Vagina (tissue), 2 donors: Measurements from ENCODE around the gene YEATS4. TPM values are rescaled to one million over a fixed set of nuclear protein-coding genes. Genes with fewer than 3 reads are reported as not detected.

Experiments used
- DNase-seq, 2 donors: peaks; one replicate each; pipeline ENCODE4 v3.0.0-alpha.2; 2017; ENCODE audit errors: extremely low spot score in 2 of 2
- H3K27ac ChIP-seq: fragments of 200-600 bp; sonication (generic); one replicate; pipeline ENCODE4 v1.5.1; 2019
- H3K27me3 ChIP-seq: fragments of 200-600 bp; sonication (generic); one replicate; pipeline ENCODE4 v1.5.1; 2019
- H3K36me3 ChIP-seq, 2 donors: fragments of 200-600 bp; sonication (generic); one replicate each; pipeline ENCODE4 v1.5.1; 2017 to 2019
- H3K4me1 ChIP-seq: fragments of 200-600 bp; sonication (generic); one replicate; pipeline ENCODE4 v1.5.1; 2019
- H3K4me3 ChIP-seq, 2 donors: fragments of 200-600 bp; sonication (generic); 1 replicate in 1 of 2; 2 replicates in 1 of 2; pipeline ENCODE4 v1.5.1; 2016 to 2019
- H3K9me3 ChIP-seq: fragments of 200-600 bp; sonication (generic); one replicate; pipeline ENCODE4 v1.5.1; 2019
- CTCF ChIP-seq, 3 experiments: fragments of 450-650 bp in 2 of 3; fragments of 200-600 bp in 1 of 3; sonication (generic) in 1 of 3; IDR thresholded peaks; one replicate each; pipeline ENCODE4 v1.5.1; 2017 to 2019; ENCODE audit warnings: antibody characterized with exemption in 3 of 3, mild to moderate bottlenecking in 2 of 3, moderate library complexity in 2 of 3
- POLR2A ChIP-seq, 2 donors: fragments of 450-650 bp; IDR thresholded peaks; one replicate each; pipeline ENCODE4 v1.6.1; 2017; ENCODE audit warnings: antibody characterized with exemption in 2 of 2, mild to moderate bottlenecking in 2 of 2, moderate library complexity in 2 of 2
- POLR2AphosphoS5 ChIP-seq, 2 donors: sonication (generic); formaldehyde crosslinking; IDR thresholded peaks; one replicate each; pipeline ENCODE4 v1.9.0; 2017; ENCODE audit warnings: antibody characterized with exemption in 2 of 2, mild to moderate bottlenecking in 2 of 2, low read depth in 1 of 2; ENCODE audit not compliant: insufficient read depth in 1 of 2
- intact Hi-C: fragments of 100-400 bp; cut with DNase I; formaldehyde crosslinking; loops from one replicate; pipeline ENCODE4 v1.15.1; 2023
- total RNA-seq: library from RNA; depleted of rRNA; stranded (reverse); fragments of >200 nt; gene quantifications from one replicate; pipeline ENCODE4 v1.2.3, GENCODE V29; 2016

Gene YEATS4
- total RNA-seq, 1 donor from 2014 or later = 6.1 TPM

DNA sequence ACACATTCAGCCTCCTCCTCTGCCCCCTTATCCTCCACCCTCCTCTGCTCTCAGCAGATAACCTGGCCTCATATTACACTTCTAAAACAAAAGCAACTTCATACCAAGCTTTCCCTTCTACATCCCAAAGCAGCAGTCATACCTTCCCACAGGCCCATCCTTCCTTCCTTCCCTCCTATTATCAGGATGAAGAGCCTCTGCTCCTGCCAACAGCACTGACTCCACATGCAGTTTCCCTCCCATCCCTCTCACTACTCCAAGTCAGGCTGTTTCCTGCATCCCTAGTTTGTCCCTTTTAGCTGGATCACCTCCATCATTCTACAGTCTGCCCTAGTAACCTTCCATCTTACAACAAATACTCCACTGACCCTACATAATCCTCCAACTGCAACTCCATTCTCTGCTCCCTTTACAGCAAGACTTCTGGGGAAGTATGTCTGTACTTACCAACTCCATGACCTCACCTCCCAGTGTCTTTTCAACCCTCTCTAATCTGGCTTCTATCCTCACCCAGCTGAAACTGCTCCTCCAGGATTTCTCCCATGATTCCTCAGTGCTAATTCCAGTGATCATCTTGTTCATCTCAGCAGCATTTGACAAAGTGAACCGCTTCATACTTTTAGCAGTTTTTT lies 4.9 kb upstream of the YEATS4 start:
- DNase-seq = no peak
- intact Hi-C loops = no loop called here
- TF ChIP-seq POLR2AphosphoS5 (IDR thresholded peaks at IDR 0.05; ENCODE audit: insufficient read depth in 1 of 2, low read depth in 1 of 2) (no peak), POLR2A (IDR thresholded peaks at IDR 0.05) (no peak), CTCF (IDR thresholded peaks at IDR 0.05) (no peak)

DNA sequence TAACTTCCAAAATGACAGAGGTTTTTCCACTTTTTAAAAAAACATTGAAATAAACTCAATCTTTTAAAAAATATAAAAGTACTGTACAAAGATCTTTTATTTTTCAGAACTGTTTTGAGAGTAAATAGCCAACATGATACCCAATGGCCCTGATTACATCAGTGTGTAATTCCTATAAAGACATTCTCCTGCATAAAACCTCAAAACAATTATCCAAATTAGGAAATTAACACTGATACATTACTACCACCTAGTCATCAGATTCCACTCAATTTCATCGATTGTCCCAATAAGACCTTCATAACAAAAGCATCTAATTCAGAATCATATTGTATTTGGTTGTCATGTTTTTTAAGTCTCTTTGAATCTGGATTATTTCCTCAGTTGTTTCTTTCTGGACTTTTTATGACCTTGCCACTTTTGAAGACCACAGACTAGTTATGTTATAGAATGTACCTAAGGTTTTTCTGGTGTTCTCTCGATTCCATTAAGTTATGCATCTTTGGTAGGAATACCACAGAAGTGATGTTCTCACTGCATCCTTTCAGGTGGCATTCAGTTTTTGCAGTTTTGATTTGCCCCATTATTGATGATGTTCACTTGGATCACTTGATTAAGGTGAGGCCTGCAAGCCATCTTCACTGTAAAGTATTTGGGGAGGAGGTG lies 4.0 kb upstream of the YEATS4 start:
- Histone ChIP-seq H3K4me1 (peaks cover 10% of the 10 kb centered on the region), H3K4me3 (no peak overlapping the region), H3K36me3 (no peaks in the 10 kb centered on the region), H3K27me3 (no peaks in the 10 kb centered on the region), H3K9me3 (no peaks in the 10 kb centered on the region), H3K27ac (no peak overlapping the region)
- DNase-seq = no peak
- TF ChIP-seq POLR2A (IDR thresholded peaks at IDR 0.05) = no peak
- TF ChIP-seq CTCF (IDR thresholded peaks at IDR 0.05) = no peak
- no peak for TF ChIP-seq POLR2AphosphoS5 (IDR thresholded peaks at IDR 0.05; ENCODE audit: insufficient read depth in 1 of 2, low read depth in 1 of 2)
- intact Hi-C loops = no loop called here

More for the DNA sequence above, 4.9 kb upstream of the YEATS4 start:
- Histone ChIP-seq H3K4me3 (no peak overlapping the region), H3K4me1 (peaks cover 6% of the 10 kb centered on the region), H3K9me3 (no peaks in the 10 kb centered on the region), H3K27me3 (no peaks in the 10 kb centered on the region), H3K27ac (no peak overlapping the region), H3K36me3 (no peaks in the 10 kb centered on the region)

DNA sequence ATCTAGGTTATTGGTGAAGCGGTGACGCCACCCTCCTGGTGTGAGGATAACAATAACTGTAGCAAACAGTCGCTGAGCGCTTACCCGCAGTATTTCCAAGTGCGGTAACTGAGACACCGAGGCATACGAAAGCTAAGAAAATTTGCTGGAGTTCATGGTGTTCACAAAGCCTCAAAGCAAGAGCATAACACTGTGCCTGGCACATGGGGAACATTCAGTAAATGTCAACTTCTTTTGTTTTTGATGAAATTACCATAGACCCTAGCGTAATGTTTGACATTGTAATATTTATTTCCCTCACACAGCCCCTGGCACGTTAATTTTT lies 767 bp downstream of the YEATS4 start:
- intact Hi-C loops = no loop called here
- peaks cover 15% of the 10 kb centered on the region for H3K4me1 ChIP-seq
- H3K36me3 ChIP-seq = no peaks in the 10 kb centered on the region
- DNase-seq = no peak
- H3K27me3 ChIP-seq = no peaks in the 10 kb centered on the region
- H3K4me3 ChIP-seq = peak overlapping the region; percentile 83 to 98
- H3K27ac ChIP-seq = peak overlapping the region; percentile 97
- TF ChIP-seq POLR2A (IDR thresholded peaks at IDR 0.05) (no peak), CTCF (IDR thresholded peaks at IDR 0.05) (no peak), POLR2AphosphoS5 (IDR thresholded peaks at IDR 0.05; ENCODE audit: insufficient read depth in 1 of 2, low read depth in 1 of 2) (no peak)
- H3K9me3 ChIP-seq = no peaks in the 10 kb centered on the region

- no peak for DNase-seq
- TF ChIP-seq POLR2AphosphoS5 (IDR thresholded peaks at IDR 0.05; ENCODE audit: insufficient read depth in 1 of 2, low read depth in 1 of 2) (no peak), CTCF (IDR thresholded peaks at IDR 0.05) (no peak), POLR2A (IDR thresholded peaks at IDR 0.05) (no peak)
- intact Hi-C loops = no loop called here
- H3K36me3 ChIP-seq = peaks cover 3 to 15% of the 10 kb centered on the region in 2 donors
- no peaks in the 10 kb centered on the region for H3K9me3 ChIP-seq
- H3K4me3 ChIP-seq = no peak overlapping the region
- H3K27ac ChIP-seq = no peak overlapping the region
- no peaks in the 10 kb centered on the region for H3K4me1 ChIP-seq
- no peaks in the 10 kb centered on the region for H3K27me3 ChIP-seq
These were observed 7.3 kb downstream of the YEATS4 start for GRCh38 chr12:69366796-69367195.

DNA sequence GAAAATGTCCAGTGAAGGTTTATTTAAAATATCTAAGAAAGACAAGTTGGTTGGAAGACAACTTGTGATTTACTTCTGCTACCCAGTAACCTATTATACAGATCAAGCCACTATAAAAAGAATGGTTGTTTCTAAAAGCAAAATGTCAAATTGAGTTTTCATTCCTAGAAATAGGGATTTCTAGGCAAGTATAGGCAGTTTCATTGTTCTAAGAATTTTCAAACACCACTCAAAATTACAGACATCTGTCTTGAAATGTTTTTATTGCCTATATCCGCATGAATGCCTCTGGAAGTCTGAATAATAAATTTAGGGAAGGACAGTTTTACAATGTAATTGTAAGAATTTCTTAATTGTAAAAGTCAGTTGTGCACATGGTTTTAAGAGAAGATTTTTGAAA lies 8.6 kb downstream of the YEATS4 start:
- no peak overlapping the region for H3K4me3 ChIP-seq
- TF ChIP-seq POLR2A (IDR thresholded peaks at IDR 0.05) = no peak
- no peak for TF ChIP-seq POLR2AphosphoS5 (IDR thresholded peaks at IDR 0.05; ENCODE audit: insufficient read depth in 1 of 2, low read depth in 1 of 2)
- no peak for TF ChIP-seq CTCF (IDR thresholded peaks at IDR 0.05)
- no peak for DNase-seq
- no peaks in the 10 kb centered on the region for H3K4me1 ChIP-seq
- intact Hi-C loops = no loop called here
- H3K9me3 ChIP-seq = no peaks in the 10 kb centered on the region
- peaks cover 3 to 16% of the 10 kb centered on the region in 2 donors for H3K36me3 ChIP-seq
- no peak overlapping the region for H3K27ac ChIP-seq
- H3K27me3 ChIP-seq = no peaks in the 10 kb centered on the region
